Endothelial cell of umbilical vein (primary cell): ENCODE results near the gene FHOD3. TPM values are rescaled to one million over a fixed set of nuclear protein-coding genes. Genes with fewer than 3 reads are reported as not detected.

Source experiments
- BruUV-seq: library from RNA; stranded (reverse); fragments of 400-500 nt; replicated peaks from 2 replicates; lab custom pipeline; 2021; lab: Mats Ljungman, UMichigan
- CTCF ChIA-PET: fragments of 300-600, 350-600 bp; sonication (Branson Sonifier 250); formaldehyde crosslinking; loops from one replicate; lab custom pipeline; 2021; ENCODE audit warnings: antibody characterized with exemption, inconsistent platforms; lab: Charles Lee
- POLR2A ChIA-PET: fragments of 300-600, 350-600 bp; sonication (Branson Sonifier 250); formaldehyde crosslinking; loops from one replicate; lab custom pipeline; 2021; ENCODE audit warnings: antibody characterized with exemption, inconsistent platforms; lab: Charles Lee
- DNase-seq: peaks from one replicate; pipeline ENCODE4 v3.0.0-alpha.2; 2011; ENCODE audit warnings: low read depth, low spot score
- FAIRE-seq: peaks from 2 replicates; lab custom pipeline; 2011; peaks lifted over from hg19 to GRCh38; lab: Jason Lieb, UNC
- H2AFZ ChIP-seq: 2 replicates; pipeline ENCODE4 v1.6.0; 2012; ENCODE audit warnings: low read depth, low read length, control low read depth, inconsistent platforms
- H3K27ac ChIP-seq: 2 replicates; pipeline ENCODE4 v1.5.1; 2011; ENCODE audit warnings: low read depth, mild to moderate bottlenecking, control low read depth, low read length, moderate library complexity; ENCODE audit not compliant: insufficient read depth
- H3K27me3 ChIP-seq, 2 experiments: 2 replicates each; pipeline versions ENCODE4 v1.6.0 to v1.6.1; 2011; ENCODE audit warnings: low read length in 2 of 2, mixed read lengths in 1 of 2; ENCODE audit not compliant: control insufficient read depth in 2 of 2, insufficient read depth in 2 of 2
- H3K36me3 ChIP-seq, 2 experiments: 2 replicates in 1 of 2; 3 replicates in 1 of 2; pipeline ENCODE4 v1.5.1; 2011; ENCODE audit warnings: low read length in 2 of 2, mild to moderate bottlenecking in 1 of 2, moderate library complexity in 1 of 2; ENCODE audit not compliant: control insufficient read depth in 2 of 2, insufficient read depth in 2 of 2; ENCODE audit errors: extremely low read depth in 1 of 2
- H3K4me1 ChIP-seq: 3 replicates; pipeline ENCODE4 v1.5.1; 2011; ENCODE audit warnings: mild to moderate bottlenecking, low read length; ENCODE audit not compliant: control insufficient read depth, insufficient read depth; ENCODE audit errors: extremely low read depth
- H3K4me2 ChIP-seq: 2 replicates; pipeline ENCODE4 v1.6.1; 2011; ENCODE audit warnings: low read length, control low read depth, mixed read lengths; ENCODE audit not compliant: insufficient read depth
- H3K4me3 ChIP-seq, 3 experiments: fragments of 200-600 bp in 1 of 3; sonication (generic), shearing (Covaris generic) in 1 of 3; replicated peaks in 1 of 3; 2 replicates each; pipeline ENCODE4 v1.5.1; 2011 to 2016; ENCODE audit warnings: control low read depth in 3 of 3, low read length in 3 of 3, mild to moderate bottlenecking in 2 of 3, inconsistent platforms in 1 of 3, low read depth in 1 of 3, moderate library complexity in 1 of 3; ENCODE audit not compliant: insufficient read depth in 1 of 3
- H3K79me2 ChIP-seq: 2 replicates; pipeline ENCODE4 v1.6.0; 2012; ENCODE audit warnings: low read length, inconsistent platforms; ENCODE audit not compliant: control insufficient read depth, insufficient read depth
- H3K9ac ChIP-seq: replicated peaks from 2 replicates; pipeline ENCODE3; 2011; ENCODE audit warnings: low read length, control low read depth; ENCODE audit not compliant: insufficient read depth; ENCODE audit errors: extremely low read depth
- H3K9me1 ChIP-seq: replicated peaks from 3 replicates; pipeline ENCODE4 v1.6.0; 2011; ENCODE audit warnings: mild to moderate bottlenecking, low read length; ENCODE audit not compliant: control insufficient read depth, insufficient read depth; ENCODE audit errors: extremely low read depth
- H3K9me3 ChIP-seq: replicated peaks from 2 replicates; pipeline ENCODE4 v1.5.1; 2012; ENCODE audit warnings: low read length, inconsistent platforms; ENCODE audit not compliant: control insufficient read depth, insufficient read depth
- H4K20me1 ChIP-seq: replicated peaks from 2 replicates; pipeline ENCODE3; 2011; ENCODE audit warnings: mild to moderate bottlenecking, low read length; ENCODE audit not compliant: control insufficient read depth, insufficient read depth; ENCODE audit errors: extremely low read depth
- EZH2 ChIP-seq: IDR thresholded peaks from 2 replicates; pipeline ENCODE4 v1.6.1; 2012; ENCODE audit warnings: borderline replicate concordance, low read depth, mild to moderate bottlenecking, moderate library complexity, low read length, inconsistent platforms; ENCODE audit not compliant: severe bottlenecking
- FOS ChIP-seq: IDR thresholded peaks from 2 replicates; pipeline ENCODE4 v1.6.1; 2011; ENCODE audit warnings: mild to moderate bottlenecking, low read length, moderate library complexity, borderline replicate concordance; ENCODE audit not compliant: insufficient read depth
- GATA2 ChIP-seq: IDR thresholded peaks from 2 replicates; pipeline ENCODE4 v1.7.0; 2011; ENCODE audit warnings: low read depth, mild to moderate bottlenecking, moderate library complexity, mixed read lengths, low read length; ENCODE audit not compliant: insufficient read length, insufficient read depth
- JUN ChIP-seq: IDR thresholded peaks from 2 replicates; pipeline ENCODE4 v1.6.1; 2011; ENCODE audit warnings: borderline replicate concordance, low read depth; ENCODE audit not compliant: insufficient read length, insufficient read depth
- MAX ChIP-seq: IDR thresholded peaks from 2 replicates; pipeline ENCODE4 v1.6.1; 2011; ENCODE audit not compliant: insufficient read depth, insufficient read length
- MYC ChIP-seq: IDR thresholded peaks from one replicate; pipeline ENCODE4 v1.6.1; 2011; ENCODE audit warnings: mild to moderate bottlenecking, low read depth, low read length
- POLR2A ChIP-seq: IDR thresholded peaks from 2 replicates; pipeline ENCODE4 v1.6.1; 2012; ENCODE audit warnings: low read depth, mild to moderate bottlenecking, control low read depth, low read length
- POLR2AphosphoS5 ChIP-seq: IDR thresholded peaks from 2 replicates; pipeline ENCODE4 v1.6.1; 2012; ENCODE audit warnings: low read depth, mild to moderate bottlenecking, control low read depth, low read length, moderate library complexity; ENCODE audit not compliant: insufficient read depth
- dilution Hi-C: fragments of 300-500 bp; cut with MboI; formaldehyde crosslinking; loops from one replicate; pipeline ENCODE4 v1.15.0; 2019; ENCODE audit warnings: low sequenced_read_pairs; ENCODE audit not compliant: extremely low pct_ligation_motif_present
- intact Hi-C: fragments of 100-400 bp; cut with micrococcal nuclease; formaldehyde crosslinking; loops from one replicate; pipeline ENCODE4 v1.10.0; 2022
- polyA plus RNA-seq, 4 experiments: library from polyadenylated mRNA; depleted of rRNA in 3 of 4; stranded (reverse) in 3 of 4; unstranded in 1 of 4; fragments of >200 nt; gene quantifications; 2 replicates each; pipeline versions ENCODE4 v1.2.1 to v1.2.3, GENCODE V29; 2011 to 2012; ENCODE audit warnings: missing spikeins in 1 of 4
- total RNA-seq: library from RNA; stranded (reverse); gene quantifications from 2 replicates; pipeline ENCODE4 v1.2.3, GENCODE V29; 2021
- TF ChIP-seq, protein P1 (sequence below), 2 donors: IDR thresholded peaks; 1 replicate in 1 of 2; 2 replicates in 1 of 2; pipeline ENCODE4 v1.5.1; 2011; ENCODE audit warnings: low read length in 2 of 2, mild to moderate bottlenecking in 2 of 2, moderate library complexity in 2 of 2, control low read depth in 1 of 2, inconsistent platforms in 1 of 2, low read depth in 1 of 2; ENCODE audit not compliant: insufficient read depth in 1 of 2; ENCODE audit errors: extremely low read depth in 1 of 2

Gene FHOD3
- total and polyA plus RNA-seq, 2 donors (not counting 3 experiments of a cell fraction or from before 2014, with no cell fraction given): 0.06 to 1.5 TPM

GRCh38 chr18:36323421-36323820 lies 25.9 kb downstream of the FHOD3 start:
- dilution Hi-C loops: no loop called here
- BruUV-seq: no TSS peak
- H3K79me2 ChIP-seq: no peaks in the 10 kb centered on the region

More at GRCh38 chr18:36323421-36323820, 25.9 kb downstream of the FHOD3 start:
- H3K9me1 ChIP-seq: no peaks in the 10 kb centered on the region
- FAIRE-seq (no peak), DNase-seq (no peak)
- intact Hi-C loops: no loop called here
- H3K36me3 ChIP-seq: no peaks in the 10 kb centered on the region
- no peak for TF ChIP-seq POLR2AphosphoS5
- TF ChIP-seq, protein P1, sequence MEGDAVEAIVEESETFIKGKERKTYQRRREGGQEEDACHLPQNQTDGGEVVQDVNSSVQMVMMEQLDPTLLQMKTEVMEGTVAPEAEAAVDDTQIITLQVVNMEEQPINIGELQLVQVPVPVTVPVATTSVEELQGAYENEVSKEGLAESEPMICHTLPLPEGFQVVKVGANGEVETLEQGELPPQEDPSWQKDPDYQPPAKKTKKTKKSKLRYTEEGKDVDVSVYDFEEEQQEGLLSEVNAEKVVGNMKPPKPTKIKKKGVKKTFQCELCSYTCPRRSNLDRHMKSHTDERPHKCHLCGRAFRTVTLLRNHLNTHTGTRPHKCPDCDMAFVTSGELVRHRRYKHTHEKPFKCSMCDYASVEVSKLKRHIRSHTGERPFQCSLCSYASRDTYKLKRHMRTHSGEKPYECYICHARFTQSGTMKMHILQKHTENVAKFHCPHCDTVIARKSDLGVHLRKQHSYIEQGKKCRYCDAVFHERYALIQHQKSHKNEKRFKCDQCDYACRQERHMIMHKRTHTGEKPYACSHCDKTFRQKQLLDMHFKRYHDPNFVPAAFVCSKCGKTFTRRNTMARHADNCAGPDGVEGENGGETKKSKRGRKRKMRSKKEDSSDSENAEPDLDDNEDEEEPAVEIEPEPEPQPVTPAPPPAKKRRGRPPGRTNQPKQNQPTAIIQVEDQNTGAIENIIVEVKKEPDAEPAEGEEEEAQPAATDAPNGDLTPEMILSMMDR (IDR thresholded peaks at IDR 0.05; ENCODE audit: extremely low read depth in 1 of 2, insufficient read depth in 1 of 2, low read depth in 1 of 2, low read length in 2 of 2): no peak
- TF ChIP-seq MYC: no peak
- no peak for TF ChIP-seq EZH2
- TF ChIP-seq GATA2: no peak
- no peak for TF ChIP-seq MAX
- TF ChIP-seq FOS: no peak
- no peak for TF ChIP-seq POLR2A
- no peak for TF ChIP-seq JUN
- no peak overlapping the region for H3K4me3 ChIP-seq
- ChIA-PET CTCF (no interaction called here), POLR2A (no interaction called here)
- no peak overlapping the region for H2AFZ ChIP-seq
- no peaks in the 10 kb centered on the region for H3K4me1 ChIP-seq
- peaks cover 0 to 3% of the 10 kb centered on the region in 2 experiments for H3K27me3 ChIP-seq
- no peak overlapping the region for H3K9ac ChIP-seq
- no peak overlapping the region for H3K27ac ChIP-seq
- no peaks in the 10 kb centered on the region for H3K9me3 ChIP-seq
- H4K20me1 ChIP-seq: no peaks in the 10 kb centered on the region
- no peak overlapping the region for H3K4me2 ChIP-seq
